Left lung (tissue), 10 donors: ENCODE results near the gene SIDT1. TPM values are rescaled to one million over a fixed set of nuclear protein-coding genes. Genes with fewer than 3 reads are reported as not detected.

Experiments
- ATAC-seq: fragments of 200-7000 bp; cut with Tn5 transposase; one replicate; pipeline ENCODE4 v1.9.1; 2020; ENCODE audit warnings: moderate library complexity
- DNase-seq, 4 donors: peaks; one replicate each; pipeline ENCODE4 v3.0.0-alpha.2; 2013 to 2020
- H3K27ac ChIP-seq, 2 donors: fragments of 200-600 bp; sonication (generic) in 1 of 2; one replicate each; pipeline versions ENCODE4 v1.5.0 to v1.8.0; 2020 to 2021
- H3K27me3 ChIP-seq, 2 donors: fragments of 200-600 bp; sonication (generic) in 1 of 2; one replicate each; pipeline versions ENCODE4 v1.5.0 to v1.8.0; 2020 to 2021
- H3K36me3 ChIP-seq, 2 donors: fragments of 200-600 bp; sonication (generic) in 1 of 2; one replicate each; pipeline versions ENCODE4 v1.5.0 to v1.8.0; 2020 to 2021
- H3K4me1 ChIP-seq, 2 donors: fragments of 200-600 bp; one replicate each; pipeline ENCODE4 v1.8.0; 2021
- H3K4me3 ChIP-seq, 2 donors: fragments of 200-600 bp; sonication (generic) in 1 of 2; one replicate each; pipeline versions ENCODE4 v1.5.0 to v1.8.0; 2020 to 2021; ENCODE audit warnings: mild to moderate bottlenecking in 1 of 2
- H3K9me3 ChIP-seq, 2 donors: fragments of 200-600 bp; sonication (generic) in 1 of 2; one replicate each; pipeline versions ENCODE4 v1.5.0 to v1.8.0; 2020 to 2021
- intact Hi-C, 2 donors: fragments of 100-400 bp; cut with DNase I; formaldehyde crosslinking; loops; one replicate each; pipeline versions ENCODE4 v1.11.2 to v1.14.2; 2022
- polyA plus RNA-seq, 6 donors: library from polyadenylated mRNA; unstranded; fragments of 120-200 nt; gene quantifications; one replicate each; pipeline ENCODE4 v1.2.1, GENCODE V29; 2013; ENCODE audit not compliant: insufficient read length in 6 of 6
- total RNA-seq, 2 donors: library from RNA; stranded (reverse); fragmentation: NEBNext Ultra II Directional; extraction: Animal tissue kit (Norgen Biotek cat#: 25700); gene quantifications; one replicate each; pipeline ENCODE4 v1.2.1, GENCODE V29; 2021
- TF ChIP-seq, protein P1 (sequence below), 2 donors: fragments of 200-600 bp; sonication (generic) in 1 of 2; IDR thresholded peaks; one replicate each; pipeline versions ENCODE4 v1.5.0 to v1.8.0; 2021; ENCODE audit warnings: antibody characterized with exemption in 2 of 2
- donor health status: DM: no; HTN: yes; CAD: no.
- donor health status: DM: no; HTN: no; CAD: no.

SIDT1 gene
- total and polyA plus RNA-seq, 8 donors, result 1.8 to 4.7 (median 2.7) TPM

DNA sequence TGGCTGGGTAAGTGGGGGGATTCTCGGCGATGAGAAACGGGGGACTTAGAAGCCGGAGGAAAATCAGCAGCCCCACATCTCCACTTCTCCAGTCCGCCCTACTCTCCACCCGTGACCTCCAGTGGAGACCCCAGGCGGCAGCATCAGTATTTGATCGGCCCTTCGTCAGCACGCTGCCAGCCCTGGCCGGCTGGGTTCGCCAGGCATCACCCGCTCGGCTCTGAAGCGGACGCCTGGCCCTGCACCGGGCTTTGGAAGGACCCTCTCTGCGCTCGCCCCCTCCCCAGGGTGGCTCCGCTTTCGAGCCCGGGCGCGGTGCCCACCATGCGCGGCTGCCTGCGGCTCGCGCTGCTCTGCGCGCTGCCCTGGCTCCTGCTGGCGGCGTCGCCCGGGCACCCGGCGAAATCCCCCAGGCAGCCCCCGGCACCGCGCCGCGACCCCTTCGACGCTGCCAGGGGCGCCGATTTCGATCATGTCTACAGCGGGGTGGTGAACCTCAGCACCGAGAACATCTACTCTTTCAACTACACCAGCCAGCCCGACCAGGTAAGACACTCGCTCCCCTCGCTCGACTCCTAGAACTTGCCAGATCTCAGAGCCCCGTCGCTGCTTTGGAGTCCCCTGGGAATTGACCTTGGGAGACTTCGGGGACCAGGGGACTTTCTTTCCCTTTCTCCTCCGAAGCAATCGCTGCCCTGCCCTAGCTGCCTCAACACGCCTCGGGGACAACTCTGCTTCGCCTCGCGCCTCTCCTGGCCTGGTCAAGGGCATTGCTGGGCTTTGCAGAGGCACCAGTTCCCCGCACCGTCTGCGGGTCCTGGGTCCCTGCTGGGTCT, 561 bp downstream of the SIDT1 start:
- intact Hi-C loops, result no loop called here
- DNase-seq (peak in 2 of 4 donors; percentile 33 to 83), ATAC-seq (peak; percentile 75)
- Histone ChIP-seq H3K9me3 (no peaks in the 10 kb centered on the region), H3K27ac (peak overlapping the region; percentile 65 to 79), H3K36me3 (no peaks in the 10 kb centered on the region), H3K4me1 (peaks cover 6 to 37% of the 10 kb centered on the region in 2 donors), H3K4me3 (peak overlapping the region; percentile 56 to 58), H3K27me3 (peaks cover 13 to 42% of the 10 kb centered on the region in 2 donors)
- TF ChIP-seq, protein P1, sequence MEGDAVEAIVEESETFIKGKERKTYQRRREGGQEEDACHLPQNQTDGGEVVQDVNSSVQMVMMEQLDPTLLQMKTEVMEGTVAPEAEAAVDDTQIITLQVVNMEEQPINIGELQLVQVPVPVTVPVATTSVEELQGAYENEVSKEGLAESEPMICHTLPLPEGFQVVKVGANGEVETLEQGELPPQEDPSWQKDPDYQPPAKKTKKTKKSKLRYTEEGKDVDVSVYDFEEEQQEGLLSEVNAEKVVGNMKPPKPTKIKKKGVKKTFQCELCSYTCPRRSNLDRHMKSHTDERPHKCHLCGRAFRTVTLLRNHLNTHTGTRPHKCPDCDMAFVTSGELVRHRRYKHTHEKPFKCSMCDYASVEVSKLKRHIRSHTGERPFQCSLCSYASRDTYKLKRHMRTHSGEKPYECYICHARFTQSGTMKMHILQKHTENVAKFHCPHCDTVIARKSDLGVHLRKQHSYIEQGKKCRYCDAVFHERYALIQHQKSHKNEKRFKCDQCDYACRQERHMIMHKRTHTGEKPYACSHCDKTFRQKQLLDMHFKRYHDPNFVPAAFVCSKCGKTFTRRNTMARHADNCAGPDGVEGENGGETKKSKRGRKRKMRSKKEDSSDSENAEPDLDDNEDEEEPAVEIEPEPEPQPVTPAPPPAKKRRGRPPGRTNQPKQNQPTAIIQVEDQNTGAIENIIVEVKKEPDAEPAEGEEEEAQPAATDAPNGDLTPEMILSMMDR (IDR thresholded peaks at IDR 0.05), result no peak

DNA sequence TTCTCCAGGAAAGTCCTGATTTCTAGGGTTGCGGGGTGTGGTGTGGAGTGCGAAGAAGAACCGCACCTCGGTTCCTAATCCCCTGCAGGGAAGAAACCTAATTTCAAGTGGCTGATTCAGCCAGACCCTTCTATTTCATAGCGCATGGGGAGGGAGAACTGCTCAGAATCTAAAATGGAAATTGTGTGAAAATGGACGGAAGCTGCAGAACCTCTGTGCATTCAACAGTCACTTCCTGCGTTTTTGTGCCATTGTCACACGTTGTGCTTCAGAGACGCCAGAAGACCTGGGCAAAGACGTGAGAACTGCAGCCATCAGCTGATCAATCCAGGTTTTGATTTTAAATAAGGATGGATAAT, 1.2 kb downstream of the SIDT1 start:
- no peaks in the 10 kb centered on the region for H3K9me3 ChIP-seq
- peaks cover 13 to 42% of the 10 kb centered on the region in 2 donors for H3K27me3 ChIP-seq
- no peaks in the 10 kb centered on the region for H3K36me3 ChIP-seq
- intact Hi-C loops, result no loop called here
- TF ChIP-seq, protein P1 (IDR thresholded peaks at IDR 0.05), result no peak
- ATAC-seq, result no peak
- H3K4me1 ChIP-seq, result peaks cover 6 to 37% of the 10 kb centered on the region in 2 donors
- H3K27ac ChIP-seq, result peak overlapping the region; percentile 41 to 79
- DNase-seq, result no peak
- H3K4me3 ChIP-seq, result peak overlapping the region; percentile 56 to 58

DNA sequence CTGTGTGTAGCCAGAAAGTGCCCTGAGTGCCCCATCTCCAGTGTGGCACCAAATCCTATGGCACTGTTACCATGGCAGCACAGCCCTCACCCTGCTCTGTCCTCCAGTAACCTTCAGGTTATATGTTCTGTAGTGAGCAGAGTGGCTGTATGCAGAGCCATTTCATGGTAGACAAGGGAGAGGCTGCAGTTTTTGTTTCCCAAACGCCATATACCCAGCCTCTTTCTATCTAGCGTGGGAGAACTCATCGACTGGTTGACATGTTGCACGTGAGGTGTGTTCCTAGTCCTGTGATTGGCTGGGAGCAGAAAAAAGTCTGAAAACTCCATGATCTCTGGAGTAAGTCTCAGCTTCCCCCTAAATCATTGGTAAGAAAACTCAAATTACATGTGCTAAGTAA, 2.0 kb downstream of the SIDT1 start:
- TF ChIP-seq, protein P1 (IDR thresholded peaks at IDR 0.05), result no peak
- H3K9me3 ChIP-seq, result no peaks in the 10 kb centered on the region
- peaks cover 13 to 42% of the 10 kb centered on the region in 2 donors for H3K27me3 ChIP-seq
- ATAC-seq (no peak), DNase-seq (no peak)
- intact Hi-C loops, result no loop called here
- no peaks in the 10 kb centered on the region for H3K36me3 ChIP-seq
- peaks cover 6 to 37% of the 10 kb centered on the region in 2 donors for H3K4me1 ChIP-seq
- no peak overlapping the region for H3K27ac ChIP-seq
- peak overlapping the region in 1 of 2 donors; percentile 58 for H3K4me3 ChIP-seq

DNA sequence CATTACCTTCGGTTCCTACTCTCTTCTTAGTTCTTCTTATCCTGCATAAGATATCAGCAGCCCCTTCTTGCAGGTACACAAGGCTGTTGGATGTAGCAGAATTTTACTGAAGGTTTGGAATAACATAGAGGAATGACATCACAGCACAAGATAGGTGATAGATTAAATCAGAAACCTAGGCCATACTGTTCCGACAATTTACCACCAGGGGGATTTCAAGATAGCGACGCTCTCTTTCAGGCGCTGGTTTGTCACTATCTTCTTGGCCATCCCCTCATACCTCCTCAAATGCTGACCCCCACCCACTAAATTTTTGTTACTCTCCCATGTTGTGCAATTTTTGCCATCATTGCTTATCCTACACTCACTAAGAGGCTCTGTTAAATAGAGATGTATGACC, 3.5 kb downstream of the SIDT1 start:
- peaks cover 6 to 37% of the 10 kb centered on the region in 2 donors for H3K4me1 ChIP-seq
- H3K27me3 ChIP-seq, result peaks cover 6 to 42% of the 10 kb centered on the region in 2 donors
- ATAC-seq (no peak), DNase-seq (no peak)
- TF ChIP-seq, protein P1 (IDR thresholded peaks at IDR 0.05), result no peak
- H3K36me3 ChIP-seq, result no peaks in the 10 kb centered on the region
- H3K27ac ChIP-seq, result peak overlapping the region in 1 of 2 donors; percentile 53
- H3K4me3 ChIP-seq, result no peak overlapping the region
- intact Hi-C loops, result no loop called here
- H3K9me3 ChIP-seq, result no peaks in the 10 kb centered on the region

DNA sequence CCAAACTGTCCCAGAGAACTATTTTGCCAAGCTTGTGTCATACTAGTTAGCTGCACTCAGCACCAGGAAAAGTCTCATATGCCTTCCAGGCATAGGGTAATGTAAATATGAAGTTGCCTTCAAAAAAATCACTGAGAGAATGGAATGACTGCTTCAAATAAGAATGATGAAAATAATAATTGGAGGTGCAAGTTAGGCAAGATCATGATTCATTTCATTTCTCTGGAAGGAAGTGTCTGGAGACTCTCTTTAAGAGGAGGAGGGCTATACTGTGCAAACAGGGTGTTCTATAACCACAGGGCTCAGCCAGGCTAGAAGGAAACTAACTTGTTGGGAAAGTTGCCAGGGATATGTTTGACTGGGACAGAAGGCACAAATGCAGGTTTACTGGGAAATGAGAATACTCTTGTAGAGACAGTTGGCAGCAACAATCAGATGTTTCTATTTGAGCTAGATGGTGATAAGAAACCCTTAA, 4.3 kb downstream of the SIDT1 start:
- peak; percentile 62 for ATAC-seq
- intact Hi-C loops, result no loop called here
- Histone ChIP-seq H3K36me3 (no peaks in the 10 kb centered on the region), H3K9me3 (peaks cover 0 to under 1% of the 10 kb centered on the region in 2 donors), H3K27me3 (peaks cover 0 to 34% of the 10 kb centered on the region in 2 donors), H3K27ac (peak overlapping the region in 1 of 2 donors; percentile 53), H3K4me1 (peaks cover 6 to 37% of the 10 kb centered on the region in 2 donors), H3K4me3 (no peak overlapping the region)
- TF ChIP-seq, protein P1 (IDR thresholded peaks at IDR 0.05), result no peak
- DNase-seq, result no peak
